GM04503 (cell line): ENCODE measurements around the gene CCDC192.
A peak's percentile ranks its signal among the peaks of the same experiment; 100 is the strongest.

Experiments used
- DNase-seq: peaks from one replicate; pipeline ENCODE4 v3.0.0-alpha.2; 2012; ENCODE audit warnings: low read depth

CCDC192 gene

DNA sequence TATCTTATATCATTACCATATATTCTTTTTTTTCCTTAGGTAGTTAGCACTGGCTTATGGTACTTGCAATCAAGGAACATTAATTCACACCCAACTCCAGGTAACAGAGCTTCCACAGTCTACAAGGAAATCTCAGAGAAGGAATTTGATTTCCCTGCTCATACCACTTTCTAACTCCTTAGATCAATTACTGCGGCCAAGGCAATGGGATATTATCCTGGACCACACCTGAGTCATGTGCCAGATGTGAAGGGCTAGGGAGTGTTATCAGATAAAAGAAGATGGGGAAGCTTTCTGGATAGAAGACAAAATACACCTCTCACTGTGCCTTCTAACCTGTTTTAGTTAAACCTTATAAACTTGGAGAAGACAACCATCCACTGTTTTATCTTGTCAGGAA is 181.2 kb downstream of the CCDC192 start:
- no peak for DNase-seq

DNA sequence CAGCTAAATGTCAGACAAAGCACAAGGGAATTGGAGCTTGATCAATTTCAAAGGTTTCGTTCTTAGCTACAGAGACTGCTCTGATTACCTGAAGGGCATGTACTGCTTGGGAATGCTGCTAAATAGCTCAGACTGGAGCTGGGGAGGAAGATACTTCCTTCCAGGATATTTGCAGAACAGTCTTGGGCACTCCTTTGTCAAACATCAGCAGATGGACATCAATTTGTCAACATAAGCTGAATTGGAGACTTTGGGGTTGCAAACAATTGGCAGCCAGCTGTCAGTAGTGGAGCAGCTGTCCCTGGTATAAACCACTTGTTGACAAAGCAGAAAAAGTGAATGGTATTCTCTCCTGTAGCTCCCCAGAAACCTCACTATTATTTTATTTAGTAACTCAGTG is 182.0 kb downstream of the CCDC192 start:
- no peak for DNase-seq

DNA sequence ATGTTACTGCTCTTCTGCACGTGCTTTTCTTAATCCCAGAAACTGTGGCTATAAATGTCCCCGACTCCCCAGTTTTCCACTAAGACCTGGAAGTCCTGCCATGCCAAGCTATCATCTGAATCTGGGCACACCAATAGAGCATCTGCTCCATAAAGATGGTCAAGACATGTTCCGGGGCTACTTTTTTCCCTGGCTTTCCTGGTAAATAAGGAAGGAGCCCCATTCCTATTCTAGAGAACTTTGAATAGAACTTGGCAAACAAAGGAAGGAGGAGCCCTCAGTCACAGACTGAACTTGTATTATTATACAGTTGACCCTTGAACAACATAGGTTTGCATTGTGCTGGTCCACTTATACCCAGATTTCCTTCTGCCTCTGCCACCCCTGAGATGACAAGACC is 182.9 kb downstream of the CCDC192 start:
- no peak for DNase-seq

DNA sequence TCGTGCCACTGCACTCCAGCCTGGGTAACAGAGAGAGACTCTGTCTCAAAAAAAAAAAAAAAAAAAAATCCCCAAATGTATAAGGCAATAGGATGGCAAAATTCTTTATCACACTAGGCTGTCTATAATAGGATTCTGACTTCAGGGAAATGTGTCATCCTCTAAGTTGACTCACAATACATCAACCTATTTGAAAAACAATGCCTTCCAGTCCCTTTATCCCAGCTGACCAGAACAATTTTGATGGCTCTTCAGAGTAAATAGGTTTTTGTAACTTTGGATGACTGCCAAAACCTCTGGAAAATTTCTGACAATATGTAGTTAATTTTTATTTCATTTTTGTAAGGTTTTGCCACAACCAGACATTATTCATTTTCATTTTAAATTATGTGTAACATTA is 184.1 kb downstream of the CCDC192 start:
- DNase-seq = no peak

DNA sequence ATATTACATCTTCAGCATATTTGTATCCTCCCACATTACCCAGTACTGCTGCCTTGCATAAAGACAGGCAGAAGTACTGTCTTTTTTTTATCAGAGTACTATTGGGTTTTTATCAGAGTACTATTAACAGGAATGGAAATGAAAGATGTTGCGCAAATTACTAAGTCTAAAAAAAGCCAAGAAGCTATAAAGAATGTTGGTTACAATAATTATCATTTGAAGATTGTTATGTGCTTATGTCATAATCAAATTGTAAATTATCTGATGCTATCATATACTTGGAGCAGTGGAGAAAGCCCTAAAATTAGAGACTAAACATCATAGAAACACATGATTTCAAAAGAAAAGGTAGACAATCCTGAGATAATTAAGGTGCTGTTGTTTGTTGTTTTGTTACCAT is 188.8 kb downstream of the CCDC192 start:
- no peak for DNase-seq

DNA sequence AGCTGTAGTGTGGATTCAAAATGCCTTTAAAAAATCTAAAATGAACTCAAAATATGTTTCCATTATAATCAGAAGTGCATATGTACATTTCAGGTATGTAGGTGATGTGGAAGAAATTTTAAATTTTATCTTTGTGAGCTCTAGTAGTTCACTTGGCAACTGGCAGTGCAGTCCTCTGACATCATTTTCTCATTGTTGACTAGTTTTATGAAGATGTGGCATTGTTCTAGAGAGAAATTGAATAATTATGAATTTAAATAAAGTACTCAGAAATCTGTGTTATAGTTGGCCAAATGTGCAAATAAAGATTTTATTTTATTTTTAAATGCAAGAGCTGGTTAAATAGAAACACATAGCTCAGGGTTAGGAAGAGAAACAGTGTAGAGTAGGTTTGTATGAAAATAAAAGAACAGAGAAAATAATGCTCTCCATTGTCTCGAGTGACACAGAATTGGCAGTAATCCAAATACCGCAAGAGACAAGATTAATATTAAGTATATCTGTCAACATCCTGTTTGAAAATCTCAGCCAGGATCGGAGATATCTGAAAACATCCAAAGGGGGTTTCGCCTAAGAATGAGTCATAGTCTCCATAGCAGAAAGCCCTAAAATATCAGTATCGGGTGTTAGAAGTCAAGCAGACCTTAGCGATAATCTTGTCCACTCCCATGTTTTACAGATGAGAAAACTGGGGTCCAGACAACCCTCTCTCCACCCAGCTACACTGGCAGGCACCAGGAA is 189.4 kb downstream of the CCDC192 start:
- no peak for DNase-seq

DNA sequence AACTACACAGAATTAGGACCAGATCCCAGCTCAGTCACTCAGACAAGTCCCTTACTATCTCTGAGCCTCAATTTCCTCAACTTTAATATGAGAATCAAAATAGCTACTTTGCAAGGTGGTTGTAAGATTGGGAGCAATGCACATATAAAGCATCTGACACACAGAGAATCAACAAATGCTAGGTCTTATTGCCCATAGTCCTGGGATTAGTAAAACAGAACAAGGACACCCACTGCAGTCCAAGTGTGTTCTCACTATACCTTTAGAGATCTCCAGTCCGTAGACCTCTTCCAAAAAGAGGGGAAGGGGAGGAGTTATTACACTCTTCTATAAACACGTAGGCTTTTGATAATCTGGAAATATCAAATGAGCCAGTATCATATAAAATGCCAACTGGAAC is 190.0 kb downstream of the CCDC192 start:
- no peak for DNase-seq

DNA sequence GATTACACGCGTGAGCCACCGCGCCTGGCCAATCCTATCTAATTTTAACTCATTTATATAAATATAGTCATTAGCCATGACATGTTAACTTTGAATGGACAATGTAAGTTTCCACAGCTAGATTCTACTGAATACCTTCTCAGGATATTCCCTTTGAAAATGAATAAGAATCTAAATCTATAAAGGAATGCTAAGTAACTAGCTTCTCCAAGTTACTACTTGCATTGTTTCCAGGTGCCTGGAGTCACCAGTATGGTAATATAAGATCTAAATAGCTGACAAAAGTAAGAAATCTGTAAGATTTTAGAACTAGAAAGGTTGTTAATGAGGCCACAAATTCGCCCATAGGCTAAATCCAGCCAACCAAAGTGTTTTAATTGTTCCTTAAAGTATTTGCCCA is 191.3 kb downstream of the CCDC192 start:
- DNase-seq = no peak

DNA sequence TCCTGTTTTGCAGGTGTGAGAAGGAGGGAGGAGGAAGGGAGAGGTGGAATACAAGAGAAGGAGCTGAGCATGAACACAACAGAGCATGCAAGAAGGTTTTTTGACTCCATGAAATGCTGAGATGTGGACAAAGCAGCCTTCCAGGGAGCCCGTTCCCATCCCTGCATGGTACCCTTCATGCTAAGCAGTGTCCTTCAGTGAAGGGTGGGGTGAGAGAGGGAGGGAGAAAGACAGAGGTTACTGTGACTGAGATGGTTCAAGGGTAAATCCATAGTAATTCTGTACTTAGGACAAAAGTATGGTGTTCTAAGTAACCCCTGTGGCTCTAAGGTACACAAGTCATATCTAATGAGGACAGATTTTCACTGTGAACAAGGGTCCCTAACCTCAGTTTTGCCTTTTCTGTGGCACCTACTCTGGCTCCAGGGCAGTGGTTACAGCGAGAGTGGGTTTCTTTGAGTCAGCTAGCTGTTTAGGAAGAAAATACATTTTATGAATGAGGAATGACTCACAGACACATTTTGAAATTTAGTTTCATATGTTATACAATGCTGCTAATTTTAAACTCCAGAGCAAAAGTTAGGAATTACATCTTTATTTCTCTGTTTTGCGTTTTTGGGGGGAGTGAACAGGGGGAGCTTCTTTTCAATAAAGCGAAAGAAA is 195.5 kb downstream of the CCDC192 start:
- no peak for DNase-seq

DNA sequence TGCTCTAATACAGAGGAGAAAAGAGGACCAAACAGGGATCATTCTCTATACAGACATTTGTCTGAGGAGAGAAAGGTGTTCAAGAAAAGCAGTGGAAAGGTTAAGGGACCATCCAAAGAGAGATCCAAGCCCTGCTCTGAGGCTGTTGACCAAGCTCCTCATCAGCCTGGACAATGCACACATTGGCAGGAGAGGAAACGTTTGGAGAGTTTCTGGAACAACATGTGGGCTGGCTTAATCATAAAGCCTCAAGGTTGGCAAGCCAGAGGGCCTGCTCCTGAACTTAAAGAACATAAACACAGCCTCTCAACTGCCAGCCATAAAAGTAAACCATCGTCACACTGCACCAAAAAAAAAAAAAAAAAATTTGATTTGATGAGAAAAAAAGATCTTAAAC is 196.0 kb downstream of the CCDC192 start:
- no peak for DNase-seq

DNA sequence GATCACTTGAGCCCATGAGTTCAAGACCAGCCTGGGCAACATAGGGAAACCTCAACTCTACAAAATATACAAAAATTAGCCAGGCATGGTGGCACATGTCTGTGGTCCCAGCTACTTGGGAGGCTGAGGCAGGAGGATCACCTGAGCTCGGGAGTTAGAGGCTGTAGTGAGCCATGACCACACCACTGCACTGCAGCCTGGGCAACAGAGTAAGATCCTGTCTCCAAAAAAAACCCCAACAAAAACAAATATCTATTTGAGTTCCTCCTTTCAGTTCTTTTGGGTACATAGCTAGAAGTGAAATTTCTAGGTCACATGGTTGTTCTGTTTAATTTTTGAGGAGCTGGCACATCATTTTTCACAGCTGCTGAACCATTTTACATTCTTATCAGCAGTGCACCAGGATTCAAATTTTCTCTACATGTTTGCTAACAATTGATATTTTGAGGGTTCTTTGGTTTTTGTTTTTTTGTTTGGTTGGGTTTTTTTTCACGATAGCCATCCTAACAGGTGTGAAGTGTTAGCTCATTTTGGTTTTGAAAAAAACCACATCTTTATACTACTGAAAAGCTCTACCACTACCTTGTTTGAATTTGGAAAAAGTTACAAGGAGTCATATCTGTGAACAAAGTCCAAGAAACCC is 203.5 kb downstream of the CCDC192 start:
- DNase-seq = no peak

DNA sequence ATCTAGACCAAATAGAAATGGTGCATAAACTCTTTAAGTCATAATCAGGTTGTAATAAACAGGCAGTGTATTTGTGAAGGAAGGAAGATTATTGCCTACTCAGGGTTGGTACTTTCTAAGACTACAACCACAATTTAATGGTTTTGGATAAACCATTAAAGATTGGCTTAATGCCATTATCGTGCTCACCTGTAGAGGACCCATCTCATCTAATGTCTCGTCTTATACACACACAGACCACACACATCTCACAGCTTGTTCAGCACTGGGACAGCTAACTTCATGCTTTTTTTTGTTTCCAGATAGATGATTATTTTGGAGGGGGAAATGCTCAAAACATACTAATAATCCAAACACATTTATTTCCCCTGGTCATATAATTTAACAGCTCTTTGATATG is 204.7 kb downstream of the CCDC192 start:
- no peak for DNase-seq

DNA sequence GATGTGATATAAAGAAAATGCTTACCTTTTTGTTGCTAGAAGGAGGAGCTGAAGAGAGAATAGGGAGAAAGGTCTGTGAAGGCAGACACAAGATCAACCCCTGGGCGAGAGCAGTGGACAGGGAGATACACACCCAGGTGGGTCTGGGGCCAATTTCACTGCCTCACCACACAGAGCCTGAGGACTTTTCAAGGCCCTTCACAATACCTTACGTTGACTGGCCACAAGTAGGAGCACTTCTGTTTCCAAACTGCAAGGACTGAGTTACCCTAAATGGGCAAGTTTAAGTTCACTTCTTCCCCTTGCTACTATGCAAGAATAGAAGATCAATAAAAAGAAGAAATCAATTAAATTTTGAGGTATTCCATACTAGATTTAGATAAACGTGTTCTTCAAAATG is 205.9 kb downstream of the CCDC192 start:
- peak; percentile 4 for DNase-seq

DNA sequence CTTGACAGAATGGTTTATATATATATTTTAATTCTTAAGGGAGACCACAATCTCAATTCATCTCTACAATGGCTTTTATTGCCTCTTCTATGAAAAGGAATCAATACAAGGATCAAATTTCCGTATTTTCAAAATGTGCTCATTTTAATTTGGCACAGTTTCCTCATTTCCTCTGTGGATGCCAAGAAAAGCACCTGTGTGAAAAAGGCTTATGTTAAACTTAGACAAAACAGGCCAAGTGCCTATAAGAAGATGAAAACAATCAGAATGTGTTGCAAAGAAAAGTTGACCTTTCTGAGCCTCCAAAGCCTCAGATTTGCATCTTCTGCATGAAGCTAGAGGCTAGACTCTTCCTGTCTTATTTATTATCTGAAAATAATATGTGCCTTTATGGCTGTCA is 206.6 kb downstream of the CCDC192 start:
- no peak for DNase-seq

DNA sequence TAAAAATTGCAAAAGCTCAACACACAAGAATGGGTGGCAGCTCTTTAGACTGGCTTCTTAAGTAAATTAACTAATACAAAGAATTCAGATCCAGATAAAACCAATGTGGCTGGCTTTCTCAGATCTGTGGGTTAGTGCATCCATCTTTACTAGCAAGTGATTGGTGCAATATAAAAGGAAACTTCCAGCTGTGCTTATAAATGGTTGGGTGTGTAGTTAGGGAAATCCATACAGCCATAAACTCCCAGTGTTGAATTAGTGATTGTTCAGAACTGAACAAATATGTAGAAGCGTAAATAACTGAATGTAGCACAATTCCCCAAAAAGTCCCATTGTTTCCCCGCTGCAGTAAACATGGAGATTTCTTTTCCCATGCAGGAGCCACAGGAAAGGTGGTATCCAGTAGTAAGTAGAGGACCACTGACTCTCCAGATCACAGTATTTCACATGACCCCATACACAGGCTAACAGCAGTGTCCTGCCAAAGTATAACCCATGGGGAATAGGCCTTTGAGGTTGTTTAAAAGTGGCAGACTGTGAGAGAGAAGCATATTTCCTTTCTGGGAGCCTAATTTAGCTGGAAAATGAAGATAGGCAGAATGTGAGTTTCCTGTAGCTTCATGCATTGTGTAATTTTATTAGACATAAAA is 207.2 kb downstream of the CCDC192 start:
- no peak for DNase-seq

DNA sequence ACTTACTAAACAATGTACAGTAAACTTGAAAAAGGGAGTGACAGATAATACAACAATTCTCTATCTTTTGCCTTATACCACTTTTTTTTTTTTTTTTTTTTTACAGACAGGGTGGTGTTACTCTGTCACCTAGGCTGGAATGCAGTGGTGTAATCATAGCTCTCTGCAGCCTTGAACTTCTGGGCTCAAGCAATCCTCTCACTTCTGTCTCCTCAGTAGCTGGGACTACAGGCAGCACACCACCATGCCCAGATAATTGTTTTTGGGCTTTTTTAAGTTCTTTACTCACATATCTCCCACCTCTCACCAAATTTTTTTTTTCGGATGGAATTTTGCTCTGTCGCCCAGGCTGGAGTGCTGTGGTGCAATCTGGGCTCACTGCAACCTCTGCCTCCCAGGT is 208.4 kb downstream of the CCDC192 start:
- DNase-seq = no peak

DNA sequence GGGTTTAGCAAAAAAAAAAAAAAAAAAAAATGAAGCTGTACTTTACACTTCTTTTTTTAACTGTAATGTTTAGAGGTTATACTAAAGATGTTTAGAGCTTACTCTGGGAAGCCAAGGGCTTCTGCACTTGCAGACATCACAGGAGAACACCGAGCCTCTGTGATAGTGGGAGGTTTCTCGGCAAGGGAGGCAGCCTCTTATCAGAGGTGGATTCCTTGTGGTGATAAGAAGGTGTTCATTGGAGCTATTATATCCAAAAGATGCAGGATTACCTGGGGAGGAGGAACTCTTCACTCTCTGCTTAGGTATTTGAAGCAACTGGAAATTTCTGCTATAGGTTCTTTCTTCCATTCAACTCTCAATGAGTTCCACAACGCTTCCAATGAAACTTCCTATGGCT is 209.2 kb downstream of the CCDC192 start:
- no peak for DNase-seq

DNA sequence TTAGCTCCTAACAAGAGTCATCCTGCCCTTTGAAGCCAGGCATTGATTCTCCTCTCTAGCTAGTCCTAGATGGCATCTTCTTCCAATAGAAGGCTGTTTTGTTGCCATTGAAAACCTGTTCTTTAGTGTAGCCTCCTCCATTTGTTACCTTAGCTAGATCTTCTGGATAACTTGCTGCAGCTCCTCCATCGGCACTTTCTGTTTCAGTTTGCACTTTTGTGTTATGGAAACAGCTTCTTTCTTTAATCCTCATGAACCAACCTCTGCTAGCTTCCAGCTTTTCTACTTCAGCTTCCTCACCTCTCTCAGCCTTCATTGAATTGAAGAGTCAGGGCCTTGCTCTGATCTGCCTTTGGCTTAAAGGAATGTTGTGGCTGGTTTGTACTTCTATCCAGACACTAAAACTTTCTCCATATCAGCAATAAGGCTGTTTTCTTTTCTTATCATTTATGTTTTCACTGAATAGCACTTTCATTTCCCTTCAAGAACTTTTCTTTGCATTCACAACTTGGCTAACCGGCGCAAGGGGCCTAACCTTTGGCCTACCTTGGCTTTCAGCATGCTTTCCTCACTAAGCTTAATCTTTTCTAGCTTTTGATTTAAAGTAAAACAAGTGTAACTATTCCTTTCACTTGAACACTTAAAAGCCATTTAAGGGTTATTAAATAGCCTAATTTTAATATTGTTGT is 213.8 kb downstream of the CCDC192 start:
- no peak for DNase-seq

DNA sequence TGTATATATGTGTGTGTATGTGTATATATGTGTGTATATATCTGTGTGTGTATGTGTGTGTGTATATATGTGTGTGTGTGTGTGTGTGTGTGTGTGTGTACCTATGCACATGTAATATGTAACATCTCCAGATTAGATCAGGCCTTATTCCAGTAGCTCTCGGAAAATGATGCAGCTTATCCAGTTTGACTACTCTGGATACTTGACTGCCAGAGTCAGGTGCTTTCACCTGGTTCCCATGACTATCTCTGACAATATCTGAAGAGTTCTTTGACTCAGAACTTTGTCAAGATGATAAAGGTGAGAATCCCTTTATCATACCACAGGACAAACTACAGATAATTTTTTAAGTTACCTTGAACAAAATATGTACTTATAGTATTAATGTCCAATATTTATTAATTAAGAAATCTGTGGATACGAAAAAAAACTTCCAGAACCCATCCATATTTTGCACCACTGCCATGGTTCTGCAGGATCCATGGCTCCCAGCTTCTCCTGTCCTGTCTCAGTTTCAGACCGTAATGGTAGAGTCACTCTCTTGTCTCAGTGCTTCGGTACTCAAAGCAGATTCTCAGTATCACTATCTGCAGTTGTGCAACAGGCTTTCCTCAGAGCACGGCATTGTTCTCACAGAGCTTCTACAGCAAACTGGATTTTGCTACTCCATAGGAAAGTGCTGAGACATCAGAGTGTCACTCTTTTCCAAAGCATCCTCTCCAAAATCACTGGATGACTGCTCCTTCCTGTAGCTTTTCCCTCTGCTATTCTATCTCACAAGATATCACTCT is 216.0 kb downstream of the CCDC192 start:
- no peak for DNase-seq

DNA sequence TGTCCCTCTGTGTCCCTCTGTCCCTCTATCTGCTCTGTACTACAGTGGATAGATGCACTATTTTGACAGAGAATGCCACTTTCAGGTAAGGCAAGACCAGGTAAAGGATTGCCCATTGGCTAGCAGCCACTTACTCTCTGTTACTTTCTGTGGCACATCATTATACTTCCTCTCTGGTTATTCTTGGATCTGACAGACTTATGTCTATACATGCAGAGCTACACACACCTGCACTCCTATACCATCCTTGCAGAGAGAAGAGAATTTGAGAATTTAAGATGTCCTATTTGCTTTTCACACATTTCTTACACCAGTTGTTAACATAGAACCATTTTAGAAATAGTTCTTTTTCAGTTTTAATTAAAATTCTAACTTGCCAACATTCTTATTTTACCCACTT is 216.6 kb downstream of the CCDC192 start:
- no peak for DNase-seq

DNA sequence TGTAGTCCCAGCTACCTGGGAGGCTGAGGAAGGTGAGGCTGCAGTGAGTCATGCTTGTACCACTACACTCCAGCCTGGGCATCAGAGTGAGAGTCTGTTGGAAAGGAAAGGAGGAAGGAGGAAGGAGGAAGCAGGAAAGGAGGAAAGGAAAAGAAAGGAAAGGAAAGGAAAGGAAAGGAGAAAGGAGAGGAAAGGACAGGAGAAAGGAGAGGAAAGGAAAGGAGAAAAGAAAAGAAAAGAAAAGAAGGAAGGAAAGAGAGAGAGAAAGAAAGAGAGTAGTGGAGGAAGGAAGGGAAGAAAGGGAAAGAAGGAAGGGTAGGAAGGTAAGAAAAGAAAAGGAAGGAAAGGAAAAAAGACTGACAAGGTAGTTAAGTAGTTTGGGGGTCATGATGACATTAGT is 217.7 kb downstream of the CCDC192 start:
- DNase-seq = no peak

DNA sequence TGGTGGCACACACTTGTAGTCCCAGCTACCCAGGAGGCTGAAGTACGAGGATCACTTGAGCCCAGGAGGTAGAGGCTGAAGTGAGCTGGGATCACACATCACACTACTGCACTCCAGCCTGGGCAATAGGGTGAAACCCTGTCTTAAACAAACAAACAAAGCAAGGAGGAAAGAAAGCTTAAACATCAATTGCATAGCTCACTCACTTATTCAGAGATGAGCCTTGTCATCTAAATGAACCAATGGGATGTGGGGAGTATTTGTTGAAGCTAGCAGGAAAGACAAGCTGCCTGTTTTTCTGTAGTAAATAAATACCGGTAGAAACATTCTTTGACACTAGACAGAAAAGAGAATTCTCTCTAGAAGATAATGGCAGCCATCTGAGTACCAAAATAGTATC is 219.4 kb downstream of the CCDC192 start:
- DNase-seq = no peak
